Esophagus squamous epithelium (tissue), 4 donors: ENCODE data around the gene PRKCA.

Source experiments
- POLR2A ChIP-seq, 4 donors: fragments of 450-650 bp; IDR thresholded peaks; one replicate each; pipeline ENCODE4 v1.6.1; 2017; ENCODE audit warnings: antibody characterized with exemption in 4 of 4, mild to moderate bottlenecking in 4 of 4, moderate library complexity in 3 of 4
- TF ChIP-seq, protein P1 (sequence below), 6 experiments: fragments of 450-650 bp in 4 of 6; fragments of 200-600 bp in 2 of 6; sonication (generic) in 2 of 6; IDR thresholded peaks; one replicate each; pipeline ENCODE4 v1.5.1; 2016 to 2019; ENCODE audit warnings: antibody characterized with exemption in 6 of 6, mild to moderate bottlenecking in 4 of 6, moderate library complexity in 4 of 6

DNA sequence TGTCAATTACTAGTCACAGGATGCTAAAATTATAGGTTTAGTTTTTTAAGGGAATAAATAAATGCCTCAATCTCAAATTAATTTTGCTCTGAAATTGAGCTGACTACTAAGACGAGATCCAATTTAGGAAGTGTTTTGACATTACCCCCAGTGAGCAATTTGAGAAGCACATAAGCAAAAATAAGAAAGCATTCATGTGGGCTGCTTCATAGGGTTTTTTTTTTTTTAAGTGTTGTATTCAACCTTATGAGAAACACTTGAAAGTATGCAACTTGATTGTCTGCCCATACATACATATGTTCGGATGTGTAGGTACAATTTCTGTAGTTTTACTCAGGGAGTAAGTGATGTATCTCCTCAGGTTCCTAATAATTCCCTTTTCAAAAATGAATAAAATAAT, 77.6 kb downstream of the PRKCA start:
- TF ChIP-seq, protein P1, sequence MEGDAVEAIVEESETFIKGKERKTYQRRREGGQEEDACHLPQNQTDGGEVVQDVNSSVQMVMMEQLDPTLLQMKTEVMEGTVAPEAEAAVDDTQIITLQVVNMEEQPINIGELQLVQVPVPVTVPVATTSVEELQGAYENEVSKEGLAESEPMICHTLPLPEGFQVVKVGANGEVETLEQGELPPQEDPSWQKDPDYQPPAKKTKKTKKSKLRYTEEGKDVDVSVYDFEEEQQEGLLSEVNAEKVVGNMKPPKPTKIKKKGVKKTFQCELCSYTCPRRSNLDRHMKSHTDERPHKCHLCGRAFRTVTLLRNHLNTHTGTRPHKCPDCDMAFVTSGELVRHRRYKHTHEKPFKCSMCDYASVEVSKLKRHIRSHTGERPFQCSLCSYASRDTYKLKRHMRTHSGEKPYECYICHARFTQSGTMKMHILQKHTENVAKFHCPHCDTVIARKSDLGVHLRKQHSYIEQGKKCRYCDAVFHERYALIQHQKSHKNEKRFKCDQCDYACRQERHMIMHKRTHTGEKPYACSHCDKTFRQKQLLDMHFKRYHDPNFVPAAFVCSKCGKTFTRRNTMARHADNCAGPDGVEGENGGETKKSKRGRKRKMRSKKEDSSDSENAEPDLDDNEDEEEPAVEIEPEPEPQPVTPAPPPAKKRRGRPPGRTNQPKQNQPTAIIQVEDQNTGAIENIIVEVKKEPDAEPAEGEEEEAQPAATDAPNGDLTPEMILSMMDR (IDR thresholded peaks at IDR 0.05) = no peak
- TF ChIP-seq POLR2A (IDR thresholded peaks at IDR 0.05) = no peak
